ENCODE results near the gene ADO. TPM values are rescaled to one million over a fixed set of nuclear protein-coding genes. Genes with fewer than 3 reads are reported as not detected.

ADO gene
- total and polyA plus RNA-seq, 2 of the 13 experiments (the other 11 are each of a cell fraction or from before 2014, with no cell fraction given): 8.9 to 15.9 TPM

Other genes with a start within 250 kb of the ADO start
- gene EGR2, start 11.6 kb downstream of the ADO start, total RNA-seq (2016; rRNA removed; fragmentation: Illumina TruSeq; extraction: Trizol): 0.11 TPM in 1 of 2 replicates, not detected in the other
- gene EGR2, start 11.6 kb downstream of the ADO start, polyA plus RNA-seq (2011; rRNA removed): 0.14 and 0.15 TPM in 2 replicates